HG03159 (cell line): ENCODE results near the gene PTGER4.
A peak's percentile ranks its signal among the peaks of the same experiment; 100 is the strongest.

ENCODE experiments used
- ATAC-seq: cut with Tn5 transposase; IDR thresholded peaks from one replicate; pipeline ENCODE4 v1.9.1; 2021; ENCODE audit warnings: mild to moderate bottlenecking, moderate library complexity; ENCODE audit not compliant: unreplicated experiment

PTGER4 gene

GRCh38 chr5:40669606-40670390, 9.9 kb upstream of the PTGER4 start:
- ATAC-seq: no peak

GRCh38 chr5:40672425-40672824, 7.3 kb upstream of the PTGER4 start:
- no peak for ATAC-seq

- no peak for ATAC-seq
Measured at GRCh38 chr5:40674661-40675235, 5.0 kb upstream of the PTGER4 start.

- no peak for ATAC-seq
Measured at GRCh38 chr5:40675396-40676133, 4.2 kb upstream of the PTGER4 start.

GRCh38 chr5:40676613-40677343, 2.9 kb upstream of the PTGER4 start:
- ATAC-seq: no peak

- ATAC-seq: no peak
Measured at GRCh38 chr5:40677456-40677855, 2.3 kb upstream of the PTGER4 start.

GRCh38 chr5:40678026-40678425, 1.7 kb upstream of the PTGER4 start:
- ATAC-seq: no peak

GRCh38 chr5:40678460-40679147, 1.1 kb upstream of the PTGER4 start:
- ATAC-seq: no peak

GRCh38 chr5:40679148-40679912, 385 bp upstream of the PTGER4 start:
- peak; percentile 61 for ATAC-seq

- no peak for ATAC-seq
Measured at GRCh38 chr5:40680741-40681362, 1.1 kb downstream of the PTGER4 start.

- no peak for ATAC-seq
Measured at GRCh38 chr5:40681363-40682153, 1.8 kb downstream of the PTGER4 start.

- no peak for ATAC-seq
Measured at GRCh38 chr5:40682154-40683017, 2.7 kb downstream of the PTGER4 start.

- no peak for ATAC-seq
Measured at GRCh38 chr5:40683305-40683704, 3.6 kb downstream of the PTGER4 start.

- no peak for ATAC-seq
Measured at GRCh38 chr5:40685193-40685592, 5.5 kb downstream of the PTGER4 start.

- ATAC-seq: no peak
Measured at GRCh38 chr5:40685976-40686486, 6.3 kb downstream of the PTGER4 start.

- no peak for ATAC-seq
Measured at GRCh38 chr5:40687321-40687720, 7.6 kb downstream of the PTGER4 start.

GRCh38 chr5:40688127-40688761, 8.5 kb downstream of the PTGER4 start:
- ATAC-seq: peak; percentile 95
